22Rv1 (cell line): ENCODE results near the gene EIF2B1.
A peak's percentile ranks its signal among the peaks of the same experiment; 100 is the strongest.

Experiments
- H3K27ac ChIP-seq: fragments of 450-650 bp; 2 replicates; pipeline ENCODE4 v1.5.1; 2017
- ZFX ChIP-seq: fragments of 450-650 bp; IDR thresholded peaks from 2 replicates; pipeline ENCODE4 v1.6.1; 2017; ENCODE audit warnings: antibody characterized with exemption, borderline replicate concordance
- TF ChIP-seq, protein P1 (sequence below): fragments of 450-650 bp; IDR thresholded peaks from 2 replicates; pipeline ENCODE4 v1.5.1; 2017; ENCODE audit warnings: mild to moderate bottlenecking

Gene EIF2B1

DNA sequence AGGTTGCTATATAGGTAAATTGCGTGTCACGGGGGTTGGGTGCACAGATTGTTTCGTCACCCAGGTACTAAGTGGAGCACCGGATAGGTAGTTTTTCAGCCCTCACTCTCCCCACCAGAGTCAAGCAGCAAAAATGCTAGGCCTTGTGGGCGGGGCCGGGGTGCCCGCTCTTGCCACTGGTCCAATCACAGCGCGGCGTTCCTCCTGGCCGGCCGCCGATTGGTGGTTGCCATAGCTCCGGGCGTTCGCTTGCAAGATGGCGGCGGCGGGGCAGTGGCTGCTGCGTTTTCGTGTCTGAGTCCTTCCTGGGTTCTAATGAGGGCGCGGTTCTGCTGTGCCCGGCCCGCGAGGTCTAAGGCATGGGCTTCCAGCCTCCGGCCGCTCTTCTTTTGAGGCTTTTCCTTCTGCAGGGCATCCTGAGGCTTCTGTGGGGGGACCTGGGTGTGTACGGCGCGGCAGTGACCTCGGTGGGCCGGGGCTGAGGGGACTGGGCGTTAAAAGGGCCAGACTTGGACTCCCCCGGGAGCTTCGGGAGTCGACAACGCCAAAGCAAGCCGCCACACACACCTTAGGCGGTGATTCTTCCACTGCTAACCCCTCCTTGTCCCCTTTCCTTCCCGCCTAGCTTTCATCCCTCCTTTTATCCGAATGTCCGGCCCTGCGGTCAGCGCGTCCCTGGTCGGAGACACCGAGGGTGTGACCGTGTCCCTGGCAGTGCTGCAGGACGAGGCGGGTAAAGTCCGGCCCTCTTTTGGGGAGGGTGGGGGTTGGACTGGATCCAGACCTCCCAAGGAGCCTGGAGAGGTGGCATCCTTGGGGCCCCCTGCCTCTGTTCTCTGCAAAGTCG lies 37.6 kb upstream of the EIF2B1 start, which contains the start of gene TCTN2:
TSS of gene TCTN2 (plus strand) at position 232 of the 847 bp plus-strand sequence. CDS start at position 360, 128 bp downstream.
- peak within 1 kb of the TSS; percentile 60 for H3K27ac ChIP-seq
- no peak for TF ChIP-seq ZFX
- TF ChIP-seq, protein P1, sequence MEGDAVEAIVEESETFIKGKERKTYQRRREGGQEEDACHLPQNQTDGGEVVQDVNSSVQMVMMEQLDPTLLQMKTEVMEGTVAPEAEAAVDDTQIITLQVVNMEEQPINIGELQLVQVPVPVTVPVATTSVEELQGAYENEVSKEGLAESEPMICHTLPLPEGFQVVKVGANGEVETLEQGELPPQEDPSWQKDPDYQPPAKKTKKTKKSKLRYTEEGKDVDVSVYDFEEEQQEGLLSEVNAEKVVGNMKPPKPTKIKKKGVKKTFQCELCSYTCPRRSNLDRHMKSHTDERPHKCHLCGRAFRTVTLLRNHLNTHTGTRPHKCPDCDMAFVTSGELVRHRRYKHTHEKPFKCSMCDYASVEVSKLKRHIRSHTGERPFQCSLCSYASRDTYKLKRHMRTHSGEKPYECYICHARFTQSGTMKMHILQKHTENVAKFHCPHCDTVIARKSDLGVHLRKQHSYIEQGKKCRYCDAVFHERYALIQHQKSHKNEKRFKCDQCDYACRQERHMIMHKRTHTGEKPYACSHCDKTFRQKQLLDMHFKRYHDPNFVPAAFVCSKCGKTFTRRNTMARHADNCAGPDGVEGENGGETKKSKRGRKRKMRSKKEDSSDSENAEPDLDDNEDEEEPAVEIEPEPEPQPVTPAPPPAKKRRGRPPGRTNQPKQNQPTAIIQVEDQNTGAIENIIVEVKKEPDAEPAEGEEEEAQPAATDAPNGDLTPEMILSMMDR = 0 out of 2 replicates have a peak, but pooled peaks have one; percentile 10

DNA sequence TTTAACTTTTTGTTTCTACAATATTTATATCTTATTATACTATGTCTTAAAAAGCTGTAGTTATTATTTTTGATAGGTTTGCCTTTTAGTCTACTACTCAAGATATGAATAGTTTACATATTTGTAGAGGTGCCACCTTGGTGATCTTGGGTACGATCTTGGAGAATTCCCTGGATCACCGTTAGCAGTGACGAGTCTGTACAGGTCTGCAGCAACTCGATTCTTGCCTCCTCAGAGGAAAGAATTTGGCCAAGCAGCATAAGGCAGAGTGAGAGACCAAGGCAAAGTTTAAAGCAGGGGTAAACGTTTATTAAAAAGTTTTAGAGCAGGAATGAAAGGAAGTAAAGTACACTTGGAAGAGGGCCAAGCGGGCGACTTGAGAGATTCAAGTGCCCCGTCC lies 34.3 kb upstream of the EIF2B1 start:
- no peak overlapping the region for H3K27ac ChIP-seq
- TF ChIP-seq, protein P1 = no peak
- no peak for TF ChIP-seq ZFX

DNA sequence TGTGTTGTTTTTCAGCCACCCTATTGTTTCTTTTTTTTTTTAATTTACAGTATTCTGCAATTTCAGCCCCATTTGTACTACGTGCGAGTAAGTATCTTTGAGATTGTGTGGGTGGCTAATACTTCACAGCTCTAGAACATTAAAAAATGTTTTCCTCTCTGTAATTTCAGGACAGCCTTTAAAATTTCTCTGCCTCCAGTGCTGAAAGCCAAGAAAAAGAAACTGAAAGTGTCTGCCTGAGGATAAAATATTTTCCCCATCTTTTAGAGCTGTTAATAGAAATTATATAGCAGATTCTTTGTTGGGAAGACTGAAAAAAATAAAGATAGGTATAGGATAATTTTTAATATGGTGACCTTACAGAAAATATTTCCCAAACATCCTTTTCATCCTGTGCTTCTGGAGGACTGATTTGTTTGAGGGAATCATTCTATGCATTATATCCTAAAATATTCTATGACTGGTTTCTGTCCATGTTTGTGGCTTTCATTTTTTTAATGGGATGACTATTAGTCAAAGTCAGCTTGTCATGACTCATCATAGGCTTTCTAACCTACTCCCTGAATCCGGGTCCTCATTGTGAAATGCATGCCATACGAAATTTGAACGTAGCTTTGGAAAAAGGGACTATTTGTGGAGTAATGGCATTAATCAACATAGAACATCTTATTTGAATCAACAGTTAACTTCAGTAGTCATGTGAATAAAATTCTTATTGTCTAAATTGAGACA lies 26.7 kb upstream of the EIF2B1 start:
- no peak overlapping the region for H3K27ac ChIP-seq
- TF ChIP-seq ZFX = no peak

DNA sequence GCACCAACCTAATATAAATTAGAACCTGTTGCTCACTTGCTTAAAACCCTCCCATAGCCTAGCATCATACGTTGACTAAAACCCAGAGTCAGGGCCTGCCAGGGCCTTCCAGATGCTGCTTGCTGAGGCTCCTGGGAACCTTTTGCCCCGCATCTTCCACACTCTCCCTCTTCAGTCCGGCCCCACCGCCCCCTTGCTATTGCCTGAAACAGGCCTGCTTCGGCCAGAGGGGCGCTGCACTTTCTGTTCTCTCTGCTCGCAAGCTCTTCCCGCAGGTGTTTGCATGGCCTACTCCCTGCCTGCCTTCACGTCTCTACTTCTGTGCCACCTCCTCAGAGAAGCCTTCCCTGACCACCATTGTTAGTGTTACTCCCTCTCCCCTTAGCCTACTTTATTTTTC lies 23.7 kb upstream of the EIF2B1 start:
- TF ChIP-seq, protein P1 = no peak
- no peak for TF ChIP-seq ZFX
- no peak overlapping the region for H3K27ac ChIP-seq

DNA sequence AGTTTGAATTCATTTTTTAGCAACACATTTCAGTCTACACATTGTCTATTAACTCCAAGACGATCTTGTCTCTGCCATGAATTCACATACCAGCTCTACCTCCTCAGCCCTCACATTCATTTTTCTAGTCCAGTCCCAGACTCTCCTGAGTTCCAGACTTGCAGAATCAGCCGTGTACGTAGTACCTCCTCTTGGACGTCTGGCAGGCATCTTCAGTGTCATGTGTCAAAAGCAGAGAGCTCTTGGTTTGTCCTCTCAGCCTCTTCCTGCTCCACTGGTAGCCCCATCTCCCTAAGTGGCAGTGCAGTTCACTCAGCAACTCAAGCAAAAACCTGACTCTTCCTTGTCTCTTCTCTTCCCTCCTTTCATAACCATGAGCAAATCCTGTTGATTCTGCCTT lies 22.9 kb upstream of the EIF2B1 start:
- H3K27ac ChIP-seq = no peak overlapping the region
- TF ChIP-seq, protein P1 = no peak
- no peak for TF ChIP-seq ZFX

DNA sequence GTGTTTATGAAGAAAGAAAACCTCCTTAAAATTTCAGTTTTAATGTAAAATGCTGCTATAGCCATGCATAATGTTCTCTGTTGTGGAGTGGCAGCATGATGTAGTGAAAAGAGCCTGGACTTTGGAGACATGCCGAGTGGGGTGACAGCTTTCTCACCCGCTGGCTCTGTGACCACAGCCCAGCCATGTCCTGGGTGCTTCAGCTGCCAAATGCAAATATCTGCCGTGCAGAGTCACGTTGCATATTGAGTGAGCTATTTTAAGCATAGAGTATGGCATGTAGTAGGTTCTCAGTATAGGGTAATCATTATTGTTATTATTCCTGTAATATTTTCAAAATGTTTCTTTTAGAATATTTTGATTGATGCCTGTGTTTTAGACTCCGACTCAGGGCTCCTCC lies 21.9 kb upstream of the EIF2B1 start:
- H3K27ac ChIP-seq = no peak overlapping the region
- TF ChIP-seq, protein P1 = no peak
- no peak for TF ChIP-seq ZFX

DNA sequence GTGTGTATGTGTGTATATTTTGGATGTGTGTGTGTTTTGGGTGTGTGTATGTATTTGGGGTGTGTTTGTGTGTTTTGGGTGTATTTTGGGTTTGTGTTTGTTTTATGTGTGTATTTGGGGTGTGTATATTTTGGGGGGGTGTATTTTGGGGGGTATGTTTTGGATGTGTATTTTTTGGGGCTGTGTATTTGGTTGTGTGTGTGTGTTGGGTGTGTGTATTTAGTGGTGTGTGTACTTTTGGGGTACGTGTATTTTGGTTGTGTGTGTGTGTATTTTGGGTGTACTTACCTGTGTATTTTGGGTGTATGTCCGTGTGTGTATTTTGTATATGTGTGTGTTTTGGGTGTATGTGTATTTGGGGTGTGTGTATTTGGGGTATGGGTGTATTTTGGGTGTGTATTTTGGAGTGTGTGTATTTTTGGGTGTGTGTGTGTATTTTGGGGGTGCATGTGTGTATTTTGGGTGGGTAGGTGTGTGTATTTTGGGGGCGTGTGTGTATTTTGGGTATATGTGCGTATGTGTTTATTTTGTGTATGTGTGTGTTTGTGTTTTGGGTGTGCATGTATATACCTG lies 20.7 kb upstream of the EIF2B1 start:
- TF ChIP-seq ZFX = no peak
- TF ChIP-seq, protein P1 = no peak
- no peak overlapping the region for H3K27ac ChIP-seq
